ENCODE data around the gene HSFX2. TPM values are rescaled to one million over a fixed set of nuclear protein-coding genes. Genes with fewer than 3 reads are reported as not detected.
"Not testable (repeated sequence)": the region's sequence is repeated elsewhere in the genome, so short reads cannot be mapped to it uniquely, and the experiment has no call there.

The HSFX2 gene
- total and polyA plus RNA-seq, 7 donors: 0.39 TPM; not detected in 6

DNA sequence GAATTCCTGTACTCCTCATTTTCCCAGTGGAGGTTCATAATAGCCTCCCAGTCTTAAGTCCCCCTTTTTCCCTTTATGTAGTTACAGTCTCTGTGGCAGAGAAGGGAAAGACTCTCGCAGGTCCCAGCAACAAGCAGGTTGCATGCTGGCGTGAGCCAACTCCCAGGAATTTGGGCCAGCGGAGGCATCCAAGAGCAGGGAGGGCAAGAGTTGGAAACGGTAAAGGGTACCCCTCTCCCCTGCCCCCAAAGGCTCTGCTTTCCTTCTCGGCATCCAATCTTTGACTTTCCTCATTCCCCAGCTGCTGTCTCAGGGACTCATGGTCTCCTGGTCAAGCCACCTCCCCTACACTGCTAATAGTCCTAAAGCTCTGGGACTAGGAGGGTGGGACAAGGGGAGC is 15.4 kb upstream of the HSFX2 start:
- TF ChIP-seq POLR2A (IDR thresholded peaks at IDR 0.05) (no peak), POLR2AphosphoS5 (IDR thresholded peaks at IDR 0.05) (no peak), EP300 (IDR thresholded peaks at IDR 0.05) (no peak)
- TF ChIP-seq, protein P1, sequence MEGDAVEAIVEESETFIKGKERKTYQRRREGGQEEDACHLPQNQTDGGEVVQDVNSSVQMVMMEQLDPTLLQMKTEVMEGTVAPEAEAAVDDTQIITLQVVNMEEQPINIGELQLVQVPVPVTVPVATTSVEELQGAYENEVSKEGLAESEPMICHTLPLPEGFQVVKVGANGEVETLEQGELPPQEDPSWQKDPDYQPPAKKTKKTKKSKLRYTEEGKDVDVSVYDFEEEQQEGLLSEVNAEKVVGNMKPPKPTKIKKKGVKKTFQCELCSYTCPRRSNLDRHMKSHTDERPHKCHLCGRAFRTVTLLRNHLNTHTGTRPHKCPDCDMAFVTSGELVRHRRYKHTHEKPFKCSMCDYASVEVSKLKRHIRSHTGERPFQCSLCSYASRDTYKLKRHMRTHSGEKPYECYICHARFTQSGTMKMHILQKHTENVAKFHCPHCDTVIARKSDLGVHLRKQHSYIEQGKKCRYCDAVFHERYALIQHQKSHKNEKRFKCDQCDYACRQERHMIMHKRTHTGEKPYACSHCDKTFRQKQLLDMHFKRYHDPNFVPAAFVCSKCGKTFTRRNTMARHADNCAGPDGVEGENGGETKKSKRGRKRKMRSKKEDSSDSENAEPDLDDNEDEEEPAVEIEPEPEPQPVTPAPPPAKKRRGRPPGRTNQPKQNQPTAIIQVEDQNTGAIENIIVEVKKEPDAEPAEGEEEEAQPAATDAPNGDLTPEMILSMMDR (IDR thresholded peaks at IDR 0.05): no peak
- DNase-seq: no peak
- Histone ChIP-seq H3K36me3 (no peaks in the 10 kb centered on the region), H3K4me3 (no peak overlapping the region), H3K27me3 (no peaks in the 10 kb centered on the region), H3K4me1 (peaks cover 0 to 7% (median 0%) of the 10 kb centered on the region in 4 donors), H3K9me3 (no peaks in the 10 kb centered on the region), H3K27ac (no peak overlapping the region)
- WGBS, 2 donors: 95 to 98% methylated on average over 5 of the region's 5 CpGs
- intact Hi-C loops (cut with DNase I): no loop called here

DNA sequence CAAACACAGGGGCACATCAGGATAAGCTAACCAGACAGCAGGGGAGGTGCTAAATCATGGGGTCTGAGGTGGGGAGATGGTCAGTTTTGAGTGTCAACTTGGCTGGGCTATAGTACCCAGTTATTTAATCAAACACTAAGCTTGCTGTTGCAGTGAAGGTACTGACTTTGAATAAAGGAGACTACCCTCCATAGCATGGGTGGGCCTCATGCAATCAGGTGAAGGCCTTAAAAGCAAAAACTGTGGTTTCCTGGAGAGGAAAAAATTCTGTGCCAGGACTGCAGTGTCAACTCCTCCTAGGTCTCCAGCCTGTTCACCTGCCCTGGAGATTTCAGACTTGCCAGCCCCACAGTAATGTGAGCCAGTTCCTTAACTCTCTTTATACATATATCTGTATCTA is 12.6 kb upstream of the HSFX2 start:
- no peaks in the 10 kb centered on the region for H3K9me3 ChIP-seq
- TF ChIP-seq, protein P1 (IDR thresholded peaks at IDR 0.05): no peak
- no peak for TF ChIP-seq EP300 (IDR thresholded peaks at IDR 0.05)
- no peak for TF ChIP-seq POLR2AphosphoS5 (IDR thresholded peaks at IDR 0.05)
- TF ChIP-seq POLR2A (IDR thresholded peaks at IDR 0.05): no peak
- H3K4me3 ChIP-seq: no peak overlapping the region
- no peaks in the 10 kb centered on the region for H3K27me3 ChIP-seq
- no peak for DNase-seq
- peaks cover 0 to 5% (median 0%) of the 10 kb centered on the region in 4 donors for H3K36me3 ChIP-seq
- intact Hi-C loops (cut with DNase I): no loop called here
- H3K27ac ChIP-seq: no peak overlapping the region
- H3K4me1 ChIP-seq: peaks cover 0 to 7% (median 0%) of the 10 kb centered on the region in 4 donors

DNA sequence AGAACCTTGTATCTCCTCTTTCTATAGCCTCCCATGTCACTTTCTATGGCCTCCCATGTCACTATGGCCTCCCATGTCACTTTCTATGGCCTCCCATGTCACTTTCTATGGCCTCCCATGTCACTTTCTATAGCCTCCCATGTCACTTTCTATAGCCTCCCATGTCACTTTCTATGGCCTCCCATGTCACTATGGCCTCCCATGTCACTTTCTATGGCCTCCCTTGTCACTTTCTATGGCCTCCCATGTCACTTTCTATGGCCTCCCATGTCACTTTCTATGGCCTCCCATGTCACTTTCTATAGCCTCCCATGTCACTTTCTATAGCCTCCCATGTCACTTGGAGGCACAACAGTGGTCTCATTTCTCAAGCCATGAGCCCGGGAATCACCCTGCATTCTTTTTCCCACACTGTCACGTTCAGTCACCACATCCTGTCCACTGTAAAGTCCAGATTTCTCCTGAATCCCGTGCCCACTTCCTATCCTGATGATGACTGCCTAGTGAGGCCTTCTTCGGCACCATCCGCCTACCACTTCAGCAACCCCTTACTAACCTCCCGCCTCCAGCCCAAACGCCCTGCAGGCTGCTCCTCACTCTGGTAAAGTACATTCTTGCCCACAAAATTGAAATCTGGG is 10.3 kb upstream of the HSFX2 start:
- DNase-seq, H3K27me3 ChIP-seq: not testable (repeated sequence)
- 80 to 95% methylated on average over 7 of the region's 7 CpGs for WGBS, 2 donors

DNA sequence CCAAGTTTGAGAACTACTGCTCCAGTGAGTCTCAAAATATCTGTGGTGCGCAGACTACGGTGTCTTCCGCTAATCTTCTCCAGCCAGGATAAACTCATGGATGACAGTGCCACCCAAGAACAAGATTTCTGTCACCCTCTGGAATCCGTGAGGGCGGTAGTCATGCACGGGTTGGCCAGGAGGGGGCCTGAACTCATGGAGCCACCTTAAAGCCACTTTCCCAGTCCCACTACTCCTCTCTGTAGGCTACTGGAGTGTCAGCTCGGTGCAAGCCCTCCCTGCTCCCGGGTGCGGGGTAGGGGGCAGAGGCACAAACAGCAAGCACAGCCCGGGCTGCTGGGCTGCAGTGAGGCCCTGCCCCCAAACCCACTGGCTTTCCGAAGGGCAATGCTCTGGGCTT is 3.5 kb upstream of the HSFX2 start:
- H3K27me3 ChIP-seq; H3K9me3 ChIP-seq; DNase-seq; H3K36me3 ChIP-seq; H3K4me3 ChIP-seq; intact Hi-C loops (cut with DNase I); H3K4me1 ChIP-seq; H3K27ac ChIP-seq: not testable (repeated sequence)
- 31 to 65% methylated on average over 3 of the region's 11 CpGs for WGBS, 2 donors

More for the DNA sequence above, 10.3 kb upstream of the HSFX2 start:
- H3K36me3 ChIP-seq; H3K27ac ChIP-seq; H3K4me1 ChIP-seq; intact Hi-C loops (cut with DNase I); H3K4me3 ChIP-seq; H3K9me3 ChIP-seq: not testable (repeated sequence)

DNA sequence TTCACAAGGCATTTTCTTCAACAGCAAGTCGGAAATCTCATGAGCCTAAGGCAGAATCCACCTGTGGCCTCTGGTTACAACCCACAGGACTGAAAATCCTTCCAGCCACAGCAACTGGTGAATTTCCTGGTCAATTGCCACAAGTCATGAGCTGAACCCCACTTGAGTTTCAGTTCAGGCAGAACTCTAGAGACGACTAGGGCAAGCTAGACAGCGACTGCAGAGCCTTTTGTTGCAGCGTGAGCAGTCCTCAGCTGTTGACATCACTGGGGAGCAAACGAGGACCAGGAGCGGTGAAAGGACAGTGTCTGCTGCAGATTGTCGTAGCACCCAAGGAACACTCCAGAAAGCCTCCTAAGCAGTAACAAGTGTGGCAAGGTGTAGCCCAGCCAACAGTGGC is 829 bp upstream of the HSFX2 start:
- H3K36me3 ChIP-seq; H3K9me3 ChIP-seq; H3K4me1 ChIP-seq; intact Hi-C loops (cut with DNase I); H3K4me3 ChIP-seq; H3K27me3 ChIP-seq; DNase-seq; H3K27ac ChIP-seq: not testable (repeated sequence)
- WGBS, 2 donors: no CpG with 5 or more reads among the region's 7 CpGs

DNA sequence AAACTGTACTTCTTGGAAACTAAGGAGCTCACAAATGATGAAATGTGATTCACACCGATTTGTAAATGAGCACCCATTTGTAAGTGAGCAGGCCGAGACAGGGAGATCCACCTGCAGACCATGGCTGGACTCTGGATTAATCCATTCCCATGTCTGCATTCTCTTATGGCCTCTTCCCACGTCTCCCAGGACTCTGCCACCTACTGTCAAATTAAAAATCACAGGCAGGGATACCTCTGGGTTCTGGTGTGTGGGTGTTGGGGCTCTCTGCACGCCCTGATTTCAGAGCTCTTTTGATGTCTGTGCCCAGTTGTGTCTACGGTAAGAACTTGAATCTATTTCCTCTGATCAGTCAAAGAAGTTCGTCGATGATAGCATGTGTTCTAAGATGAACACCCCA is 4.1 kb downstream of the HSFX2 start:
- H3K27ac ChIP-seq; intact Hi-C loops (cut with DNase I); H3K4me3 ChIP-seq; H3K27me3 ChIP-seq; H3K36me3 ChIP-seq; H3K4me1 ChIP-seq; DNase-seq; H3K9me3 ChIP-seq: not testable (repeated sequence)
- WGBS, 2 donors: no CpG with 5 or more reads among the region's 7 CpGs

DNA sequence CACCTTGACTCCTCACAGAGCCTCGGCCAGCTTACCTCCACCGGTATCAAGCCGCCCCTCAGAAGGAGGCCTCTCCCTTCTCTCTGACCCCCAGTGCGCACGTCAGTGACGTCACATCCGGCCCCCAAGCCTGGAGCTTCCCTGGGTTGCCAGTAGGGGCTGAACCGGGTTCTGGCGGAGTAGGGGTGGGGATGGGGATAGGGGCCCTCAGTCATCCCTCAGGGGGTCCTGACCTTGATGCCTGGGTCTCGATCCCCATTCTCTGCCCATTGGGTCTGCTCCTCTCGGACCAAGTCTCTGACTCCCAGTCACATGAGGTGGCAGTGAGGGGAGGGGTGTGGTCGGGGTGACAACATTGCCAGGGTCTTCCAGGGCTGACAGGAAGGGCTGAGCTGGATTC is 7.8 kb downstream of the HSFX2 start, which contains the start of gene MAGEA9B:
Gene MAGEA9B (minus strand): TSS at position 101 of the 400 bp plus-strand sequence. CDS start 4,280 bp downstream, outside the sequence.
- H3K27me3 ChIP-seq; DNase-seq; H3K4me1 ChIP-seq; H3K36me3 ChIP-seq; H3K27ac ChIP-seq; H3K9me3 ChIP-seq; H3K4me3 ChIP-seq; intact Hi-C loops (cut with DNase I): not testable (repeated sequence)
- no CpG with 5 or more reads among the region's 12 CpGs for WGBS, 2 donors

DNA sequence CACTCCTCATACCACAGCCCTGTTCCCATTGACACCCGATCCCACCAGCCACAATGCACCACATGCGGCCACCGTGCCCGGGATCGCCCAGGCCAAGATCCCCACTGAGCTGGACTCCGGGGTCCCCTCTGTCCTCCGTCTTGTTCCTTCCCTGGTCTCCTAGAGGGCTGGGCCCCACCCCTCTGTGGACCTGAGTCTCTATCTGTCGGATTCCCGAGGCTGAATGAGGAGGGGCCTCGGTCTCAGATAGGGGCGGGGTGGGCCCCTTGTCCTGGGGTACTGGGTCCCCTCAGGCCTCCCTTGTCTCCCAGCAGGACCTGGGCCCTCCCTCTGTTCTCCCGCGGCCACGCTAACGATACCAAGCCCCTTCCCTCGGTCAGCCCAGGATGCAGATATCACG is 9.5 kb downstream of the HSFX2 start:
- DNase-seq; H3K4me1 ChIP-seq; H3K9me3 ChIP-seq; intact Hi-C loops (cut with DNase I); H3K4me3 ChIP-seq; H3K36me3 ChIP-seq; H3K27me3 ChIP-seq; H3K27ac ChIP-seq: not testable (repeated sequence)
- 89 to 97% methylated on average over 6 of the region's 17 CpGs for WGBS, 2 donors

DNA sequence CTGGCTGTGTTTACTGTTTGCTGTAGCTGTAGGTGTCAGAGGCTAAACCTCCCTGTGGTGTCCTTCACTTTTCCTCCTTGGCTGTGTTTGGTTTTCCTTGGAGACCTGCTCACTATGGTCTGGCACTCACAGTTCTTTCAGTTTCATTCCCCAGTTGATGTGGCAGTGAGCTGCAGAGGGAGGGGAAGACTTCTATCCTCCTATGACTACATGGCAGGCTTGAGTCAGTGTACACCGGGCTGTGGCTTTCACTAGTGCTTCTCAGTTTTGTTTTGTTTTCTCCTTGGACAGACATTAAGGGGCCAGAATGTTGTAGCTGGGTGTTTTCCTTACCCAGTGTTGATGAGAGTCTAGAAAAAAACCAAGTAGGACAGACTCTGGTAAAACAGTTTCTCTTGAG is 21.7 kb downstream of the HSFX2 start:
- H3K27ac ChIP-seq; H3K27me3 ChIP-seq; H3K9me3 ChIP-seq; H3K4me3 ChIP-seq; H3K36me3 ChIP-seq; H3K4me1 ChIP-seq; DNase-seq; intact Hi-C loops (cut with DNase I): not testable (repeated sequence)
- no CpG with 5 or more reads among the region's 1 CpG for WGBS, 2 donors
